CD4-positive, alpha-beta memory T cell (primary cell): ENCODE data around the gene IFI27L1. TPM values are rescaled to one million over a fixed set of nuclear protein-coding genes. Genes with fewer than 3 reads are reported as not detected.

Experiments
- CTCF ChIA-PET: fragments of 350-600 bp; sonication (Branson Sonifier 250); formaldehyde crosslinking; loops from one replicate; lab custom pipeline; 2021; ENCODE audit warnings: inconsistent platforms; ENCODE audit not compliant: partially characterized antibody; lab: Charles Lee
- POLR2A ChIA-PET: fragments of 350-600 bp; sonication (Branson Sonifier 250); formaldehyde crosslinking; loops from one replicate; lab custom pipeline; 2021; ENCODE audit not compliant: partially characterized antibody; lab: Charles Lee
- DNase-seq, 5 donors: peaks; one replicate each; pipeline versions ENCODE4 v3.0.0 to v3.0.0-alpha.2; 2020 to 2022; ENCODE audit warnings: mixed read lengths in 1 of 5
- H3K27ac ChIP-seq: one replicate; pipeline ENCODE4 v1.7.0; 2013; ENCODE audit warnings: low read depth, low read length
- H3K27me3 ChIP-seq: 2 replicates; pipeline ENCODE4 v1.7.0; 2013; ENCODE audit warnings: mild to moderate bottlenecking, low read length, moderate library complexity; ENCODE audit not compliant: insufficient read depth
- H3K36me3 ChIP-seq: 2 replicates; pipeline ENCODE4 v1.7.0; 2013; ENCODE audit warnings: mild to moderate bottlenecking, low read length, moderate library complexity; ENCODE audit not compliant: insufficient read depth
- H3K4me1 ChIP-seq: 2 replicates; pipeline ENCODE4 v1.7.0; 2013; ENCODE audit warnings: mild to moderate bottlenecking, low read length, moderate library complexity; ENCODE audit not compliant: insufficient read depth
- H3K4me3 ChIP-seq, 2 donors: one replicate each; pipeline ENCODE4 v1.7.0; 2013; ENCODE audit warnings: low read length in 2 of 2, mild to moderate bottlenecking in 1 of 2
- H3K9me3 ChIP-seq, 2 donors: one replicate each; pipeline ENCODE4 v1.7.0; 2013; ENCODE audit warnings: low read length in 2 of 2, control low read depth in 1 of 2; ENCODE audit not compliant: control insufficient read depth in 1 of 2
- H3K27ac Mint-ChIP-seq, 7 donors: one replicate each; pipeline ENCODE4 v1.8.0; 2020 to 2021; ENCODE audit warnings: mixed read lengths in 7 of 7, mild to moderate bottlenecking in 6 of 7, inconsistent platforms in 3 of 7, moderate library complexity in 3 of 7
- H3K27me3 Mint-ChIP-seq, 2 donors: one replicate each; pipeline ENCODE4 v1.8.0; 2020 to 2021; ENCODE audit warnings: mixed read lengths in 2 of 2
- H3K36me3 Mint-ChIP-seq, 2 donors: one replicate each; pipeline ENCODE4 v1.8.0; 2020 to 2021; ENCODE audit warnings: mixed read lengths in 2 of 2, inconsistent platforms in 1 of 2, mild to moderate bottlenecking in 1 of 2
- H3K4me1 Mint-ChIP-seq, 4 donors: one replicate each; pipeline ENCODE4 v1.8.0; 2020 to 2021; ENCODE audit warnings: mixed read lengths in 4 of 4, mild to moderate bottlenecking in 1 of 4
- H3K4me3 Mint-ChIP-seq, 8 donors: one replicate each; pipeline ENCODE4 v1.8.0; 2020 to 2021; ENCODE audit warnings: mixed read lengths in 8 of 8, mild to moderate bottlenecking in 7 of 8, moderate library complexity in 6 of 8, inconsistent platforms in 3 of 8
- H3K9me3 Mint-ChIP-seq, 8 donors: one replicate each; pipeline ENCODE4 v1.8.0; 2020 to 2021; ENCODE audit warnings: mixed read lengths in 8 of 8, mild to moderate bottlenecking in 5 of 8, inconsistent platforms in 3 of 8, moderate library complexity in 1 of 8
- intact Hi-C: fragments of 100-400 bp; cut with micrococcal nuclease; formaldehyde crosslinking; loops from one replicate; pipeline ENCODE4 v1.15.1; 2023
- polyA plus RNA-seq, 2 donors: library from polyadenylated mRNA; unstranded; fragments of 300-500 nt; fragmentation: Illumina TruSeq; gene quantifications; one replicate each; pipeline ENCODE4 v1.2.3, GENCODE V29; 2021
- total RNA-seq, 2 experiments: library from RNA; stranded (reverse); gene quantifications; one replicate each; pipeline ENCODE4 v1.2.3, GENCODE V29; 2021

The IFI27L1 gene
- total and polyA plus RNA-seq, 4 experiments from 2014 or later = 6.3 to 8.5 (median 7.7) TPM

- Histone ChIP-seq H3K27ac (no peak overlapping the region), H3K36me3 (peaks cover 92% of the 10 kb centered on the region), H3K27me3 (no peaks in the 10 kb centered on the region), H3K4me3 (no peak overlapping the region), H3K9me3 (no peaks in the 10 kb centered on the region), H3K4me1 (peaks cover 16% of the 10 kb centered on the region)
- Mint-ChIP-seq H3K36me3 (peaks cover 71 to 94% of the 10 kb centered on the region in 2 donors), H3K9me3 (peaks cover 0 to 4% (median 0%) of the 10 kb centered on the region in 8 donors), H3K4me1 (peaks cover 20 to 46% (median 29%) of the 10 kb centered on the region in 4 donors), H3K27ac (peak overlapping the region in 4 of 7 donors; percentile 13 to 83 (median 62)), H3K27me3 (no peaks in the 10 kb centered on the region), H3K4me3 (no peak overlapping the region)
- ChIA-PET POLR2A (interaction anchor here (1.0 to 1.2 kb wide), 2 partner anchors 22 to 29 kb away, joined by 3 to 4 read pairs; partner anchors contain the start of genes DDX24 and IFI27L1), CTCF (interaction anchor here (1.4 to 3.5 kb wide), 4 partner anchors 13 to 113 kb away, joined by 3 to 23 read pairs (median 4); no protein-coding TSS in a partner anchor)
- no peak for DNase-seq
- intact Hi-C loops = no loop called here
Measured at GRCh38 chr14:94052662-94053061, 28.4 kb upstream of the IFI27L1 start.

- H3K27ac Mint-ChIP-seq = peak overlapping the region; percentile 36 to 93 (median 57)
- DNase-seq = no peak
- POLR2A ChIA-PET = interaction anchor here (1.4 kb wide), 1 partner anchor 25 kb away, joined by 3 read pairs; no protein-coding TSS in a partner anchor
Measured at GRCh38 chr14:94054401-94054800, 26.7 kb upstream of the IFI27L1 start.

GRCh38 chr14:94054936-94055335 lies 26.2 kb upstream of the IFI27L1 start:
- no peak overlapping the region for H3K27ac ChIP-seq
- Mint-ChIP-seq H3K27me3 (no peaks in the 10 kb centered on the region), H3K27ac (peak overlapping the region in 5 of 7 donors; percentile 23 to 69 (median 38)), H3K4me1 (peaks cover 36 to 68% (median 46%) of the 10 kb centered on the region in 4 donors), H3K9me3 (peaks cover 0 to 4% (median 0%) of the 10 kb centered on the region in 8 donors), H3K36me3 (peaks cover 77 to 95% of the 10 kb centered on the region in 2 donors), H3K4me3 (no peak overlapping the region)
- no peak overlapping the region for H3K4me3 ChIP-seq
- peaks cover 39% of the 10 kb centered on the region for H3K4me1 ChIP-seq
- H3K36me3 ChIP-seq = peaks cover 92% of the 10 kb centered on the region
- no peaks in the 10 kb centered on the region for H3K9me3 ChIP-seq
- DNase-seq = no peak
- POLR2A ChIA-PET = no interaction called here
- CTCF ChIA-PET = interaction anchor here (1.0 kb wide), 1 partner anchor 82 kb away, joined by 3 read pairs; no protein-coding TSS in a partner anchor
- H3K27me3 ChIP-seq = no peaks in the 10 kb centered on the region
- intact Hi-C loops = no loop called here

More at GRCh38 chr14:94054401-94054800, 26.7 kb upstream of the IFI27L1 start:
- Mint-ChIP-seq H3K4me1 (peaks cover 34 to 63% (median 45%) of the 10 kb centered on the region in 4 donors), H3K4me3 (no peak overlapping the region), H3K27me3 (no peaks in the 10 kb centered on the region), H3K9me3 (peaks cover 0 to 4% (median 0%) of the 10 kb centered on the region in 8 donors), H3K36me3 (peaks cover 75 to 95% of the 10 kb centered on the region in 2 donors)
- Histone ChIP-seq H3K9me3 (no peaks in the 10 kb centered on the region), H3K27ac (no peak overlapping the region), H3K27me3 (no peaks in the 10 kb centered on the region), H3K4me1 (peaks cover 33% of the 10 kb centered on the region), H3K4me3 (no peak overlapping the region), H3K36me3 (peaks cover 92% of the 10 kb centered on the region)
- CTCF ChIA-PET = interaction anchor here (1.0 to 1.3 kb wide), 2 partner anchors 37 to 82 kb away, joined by 3 to 6 read pairs; no protein-coding TSS in a partner anchor
- intact Hi-C loops = no loop called here

- POLR2A ChIA-PET = interaction anchor here (0.7 to 1.2 kb wide), 4 partner anchors 11 to 113 kb away, joined by 3 to 5 read pairs (median 4); partner anchors contain the start of genes DDX24 and IFI27L1
- Mint-ChIP-seq H3K9me3 (no peaks in the 10 kb centered on the region), H3K4me3 (peak overlapping the region in 5 of 8 donors; percentile 4 to 63 (median 22))
Measured at GRCh38 chr14:94056579-94057308, 24.4 kb upstream of the IFI27L1 start.

GRCh38 chr14:94058128-94058673 lies 22.9 kb upstream of the IFI27L1 start:
- H3K9me3 Mint-ChIP-seq = no peaks in the 10 kb centered on the region
- intact Hi-C loops = loop anchor here (2.0 kb wide), 1 partner anchor 47 kb away; no protein-coding TSS in a partner anchor
- peaks cover 54% of the 10 kb centered on the region for H3K4me1 ChIP-seq
- H3K4me3 Mint-ChIP-seq = peak overlapping the region in 4 of 8 donors; percentile 2 to 33 (median 4)
- H3K27ac ChIP-seq = no peak overlapping the region
- peaks cover 88% of the 10 kb centered on the region for H3K36me3 ChIP-seq
- H3K27ac Mint-ChIP-seq = peak overlapping the region in 6 of 7 donors; percentile 6 to 85 (median 26)
- H3K27me3 ChIP-seq = no peaks in the 10 kb centered on the region
- no peak for DNase-seq
- POLR2A ChIA-PET = interaction anchor here (2.1 kb wide), 1 partner anchor 23 kb away, joined by 8 read pairs; the partner anchor contains the start of genes DDX24 and IFI27L1
- no peak overlapping the region for H3K4me3 ChIP-seq
- H3K9me3 ChIP-seq = no peaks in the 10 kb centered on the region
- H3K4me1 Mint-ChIP-seq = peaks cover 52 to 93% (median 67%) of the 10 kb centered on the region in 4 donors
- CTCF ChIA-PET = interaction anchor here (1.0 to 2.6 kb wide), 5 partner anchors 22 to 74 kb away, joined by 3 to 10 read pairs (median 4); no protein-coding TSS in a partner anchor
- no peaks in the 10 kb centered on the region for H3K27me3 Mint-ChIP-seq
- peaks cover 77 to 95% of the 10 kb centered on the region in 2 donors for H3K36me3 Mint-ChIP-seq

More at GRCh38 chr14:94056579-94057308, 24.4 kb upstream of the IFI27L1 start:
- H3K4me1 ChIP-seq = peaks cover 54% of the 10 kb centered on the region
- H3K4me1 Mint-ChIP-seq = peaks cover 47 to 86% (median 59%) of the 10 kb centered on the region in 4 donors
- H3K27me3 ChIP-seq = no peaks in the 10 kb centered on the region
- H3K36me3 ChIP-seq = peaks cover 92% of the 10 kb centered on the region
- peak in 2 of 5 donors; percentile 22 to 42 for DNase-seq
- H3K27me3 Mint-ChIP-seq = no peaks in the 10 kb centered on the region
- peak overlapping the region; percentile 18 for H3K27ac ChIP-seq
- H3K36me3 Mint-ChIP-seq = peaks cover 77 to 95% of the 10 kb centered on the region in 2 donors
- intact Hi-C loops = no loop called here
- H3K9me3 ChIP-seq = no peaks in the 10 kb centered on the region
- no peak overlapping the region for H3K4me3 ChIP-seq
- CTCF ChIA-PET = interaction anchor here (1.0 to 2.6 kb wide), 7 partner anchors 15 to 124 kb away, joined by 3 to 10 read pairs (median 3); no protein-coding TSS in a partner anchor
- peak overlapping the region; percentile 36 to 85 (median 77) for H3K27ac Mint-ChIP-seq

GRCh38 chr14:94058674-94059138 lies 22.4 kb upstream of the IFI27L1 start:
- no peak for DNase-seq
- H3K27me3 ChIP-seq = no peaks in the 10 kb centered on the region
- Mint-ChIP-seq H3K4me1 (peaks cover 52 to 98% (median 70%) of the 10 kb centered on the region in 4 donors), H3K36me3 (peaks cover 79 to 97% of the 10 kb centered on the region in 2 donors), H3K9me3 (peaks cover 0 to 2% (median 0%) of the 10 kb centered on the region in 8 donors), H3K27me3 (no peaks in the 10 kb centered on the region), H3K4me3 (peak overlapping the region in 2 of 8 donors; percentile 2 to 48), H3K27ac (peak overlapping the region in 6 of 7 donors; percentile 14 to 48 (median 26))
- intact Hi-C loops = loop anchor here (2.0 kb wide), 1 partner anchor 46 kb away; no protein-coding TSS in a partner anchor
- no peaks in the 10 kb centered on the region for H3K9me3 ChIP-seq
- ChIA-PET POLR2A (interaction anchor here (2.1 kb wide), 1 partner anchor 22 kb away, joined by 8 read pairs; the partner anchor contains the start of genes DDX24 and IFI27L1), CTCF (interaction anchor here (1.0 to 1.7 kb wide), 4 partner anchors 23 to 74 kb away, joined by 3 to 5 read pairs (median 4); no protein-coding TSS in a partner anchor)
- H3K4me1 ChIP-seq = peaks cover 54% of the 10 kb centered on the region
- H3K27ac ChIP-seq = no peak overlapping the region
- no peak overlapping the region for H3K4me3 ChIP-seq
- H3K36me3 ChIP-seq = peaks cover 88% of the 10 kb centered on the region
